HG03354 (cell line): Measurements from ENCODE around the gene CGB1.
A peak's percentile ranks its signal among the peaks of the same experiment; 100 is the strongest.

Experiments
- ATAC-seq: cut with Tn5 transposase; IDR thresholded peaks from one replicate; pipeline ENCODE4 v1.9.1; 2021; ENCODE audit warnings: mild to moderate bottlenecking; ENCODE audit not compliant: unreplicated experiment, poor library complexity, severe bottlenecking

CGB1 gene

DNA sequence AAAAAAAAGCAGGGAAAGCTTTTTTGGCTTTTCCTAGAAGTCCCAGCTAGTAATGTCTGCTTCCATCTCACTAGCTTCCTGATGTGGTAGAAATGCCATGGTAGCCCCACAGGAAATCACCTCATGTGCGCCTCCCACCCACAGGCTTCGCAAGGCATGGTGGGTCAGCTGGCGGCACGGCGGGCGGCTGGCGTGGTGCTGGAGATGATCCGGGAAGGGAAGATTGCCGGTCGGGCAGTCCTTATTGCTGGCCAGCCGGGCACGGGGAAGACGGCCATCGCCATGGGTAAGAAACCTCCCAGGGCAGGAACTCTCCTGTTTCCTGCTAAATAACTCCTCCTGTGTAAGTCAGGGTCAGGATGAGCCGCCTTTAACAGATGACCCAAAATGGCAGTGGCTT is 32.6 kb downstream of the CGB1 start:
- no peak for ATAC-seq

DNA sequence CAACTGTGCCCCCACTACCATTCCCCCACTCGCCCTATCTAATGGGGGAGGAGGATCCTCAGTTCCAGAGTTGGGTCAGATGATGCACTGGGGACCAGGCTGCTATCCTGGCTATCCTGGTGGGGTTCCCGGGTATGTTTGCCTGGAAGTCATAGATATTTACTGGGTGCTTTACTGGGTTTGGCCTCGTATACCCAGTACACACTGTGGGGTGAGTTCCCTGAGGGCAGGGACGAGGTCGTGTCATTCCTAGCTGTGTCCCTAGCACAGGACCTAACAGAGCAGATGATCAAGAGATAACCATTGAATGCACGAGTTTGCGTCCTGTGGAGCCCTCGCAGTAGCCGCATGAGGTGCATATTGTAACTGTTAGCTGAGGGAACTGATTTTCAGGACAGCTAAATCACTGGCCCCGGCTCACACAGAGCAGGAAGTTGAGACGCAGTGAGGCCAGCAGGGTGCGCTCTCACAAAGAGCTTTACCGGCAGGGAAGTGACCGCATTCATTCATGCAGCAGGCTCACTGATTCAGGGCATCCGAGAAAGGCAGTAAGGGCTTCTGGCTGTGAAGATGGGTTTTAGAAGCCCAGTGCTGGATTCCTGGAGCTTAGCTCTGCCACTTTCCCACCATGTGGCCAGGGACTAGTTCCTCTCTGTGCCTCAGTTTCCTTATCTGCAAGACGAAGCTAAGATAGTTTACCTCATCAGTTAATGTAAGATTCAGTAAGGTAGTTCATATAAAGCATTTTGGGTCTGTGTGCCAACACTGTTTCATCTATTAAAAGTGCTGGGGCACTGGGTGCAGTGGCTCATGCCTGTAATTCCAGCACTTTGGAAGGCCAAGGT is 37.0 kb downstream of the CGB1 start:
- no peak for ATAC-seq

DNA sequence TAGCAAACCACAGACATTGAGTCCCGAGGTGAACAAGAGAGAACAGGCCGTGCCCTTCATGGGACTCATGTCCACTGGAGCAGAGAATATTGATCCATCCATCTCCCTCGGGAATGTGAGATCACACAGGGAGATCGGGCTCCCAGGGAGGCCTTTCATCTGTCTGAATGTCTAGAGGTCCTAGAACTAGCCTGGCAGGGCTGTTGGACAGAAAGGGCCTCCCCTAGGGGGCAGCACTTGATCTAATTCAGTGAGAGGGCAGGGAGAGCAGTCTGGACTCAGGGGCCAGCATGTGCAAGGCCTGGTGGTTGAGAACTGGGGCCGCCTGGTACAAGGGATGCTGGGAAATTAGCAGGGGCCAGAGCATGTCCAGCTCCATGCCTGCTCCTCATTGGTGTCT is 38.7 kb downstream of the CGB1 start:
- no peak for ATAC-seq

DNA sequence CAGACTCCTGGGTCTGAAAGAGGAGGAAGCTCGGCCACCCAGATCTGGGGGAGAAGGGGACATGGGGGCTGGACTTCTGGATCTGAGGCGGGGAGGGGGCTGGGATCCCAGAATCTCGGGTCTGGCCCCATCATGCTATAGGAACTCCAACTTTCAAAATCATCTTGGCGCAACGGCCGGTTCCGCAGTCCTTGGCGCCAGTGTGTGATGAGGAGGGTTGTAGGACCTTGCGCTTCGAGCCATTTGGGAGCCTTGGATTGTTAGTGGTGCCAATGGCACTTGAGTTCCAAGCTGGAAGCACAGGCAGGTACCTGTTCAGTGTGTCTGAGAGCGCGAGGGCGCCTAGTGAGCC is 42.7 kb downstream of the CGB1 start:
- no peak for ATAC-seq

DNA sequence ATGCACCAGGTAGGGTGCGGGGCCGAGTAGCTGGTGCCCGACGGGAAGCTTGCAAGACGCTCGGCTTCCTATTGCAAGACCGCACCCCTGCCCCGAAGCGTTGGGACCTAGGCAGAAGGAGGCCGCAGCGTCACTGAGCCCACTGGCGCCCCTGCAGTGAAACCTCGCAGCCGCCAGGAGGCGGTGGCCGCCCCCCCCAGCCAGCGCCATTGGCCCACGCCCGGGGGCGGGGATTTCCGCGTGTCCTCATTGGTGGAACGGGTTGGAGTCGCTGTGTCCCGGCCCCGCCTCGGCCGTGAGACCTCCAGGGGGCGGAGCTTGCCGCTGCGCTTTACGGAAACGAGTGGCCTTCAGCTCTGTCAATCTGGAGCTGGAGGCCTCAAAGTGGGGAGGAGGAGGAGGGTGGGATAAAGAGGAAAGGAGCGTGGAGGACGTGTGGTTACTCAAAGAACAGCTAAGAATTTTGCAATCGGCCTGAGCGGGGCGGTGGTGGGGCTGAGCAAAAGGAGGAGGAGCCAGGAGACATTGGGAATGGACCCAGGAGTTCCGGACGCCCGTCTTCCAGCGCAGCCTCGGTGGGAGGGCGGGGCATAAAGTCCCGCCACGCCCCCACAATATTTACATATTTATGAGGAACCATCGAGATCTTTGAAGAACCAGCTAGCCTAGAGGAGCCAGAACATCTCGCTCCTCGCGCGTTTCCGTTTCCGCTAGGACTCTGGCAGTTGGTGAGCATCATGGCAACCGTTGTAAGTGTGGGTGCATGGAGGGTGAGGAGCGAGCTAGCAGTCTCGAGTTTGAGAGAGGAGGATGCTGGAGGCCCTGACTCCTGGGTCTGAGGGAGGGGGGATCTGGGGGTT is 43.3 kb downstream of the CGB1 start, which contains the start of the genes GYS1 and RUVBL2:
Gene GYS1, minus strand, starts transcription at position 135 of the 860 bp plus-strand sequence. CDS start 197 bp downstream, outside the sequence.
Gene RUVBL2, plus strand, starts transcription at position 713 of the 860 bp plus-strand sequence. Its CDS starts 25 bp downstream, at position 738.
- peak; percentile 89 for ATAC-seq

DNA sequence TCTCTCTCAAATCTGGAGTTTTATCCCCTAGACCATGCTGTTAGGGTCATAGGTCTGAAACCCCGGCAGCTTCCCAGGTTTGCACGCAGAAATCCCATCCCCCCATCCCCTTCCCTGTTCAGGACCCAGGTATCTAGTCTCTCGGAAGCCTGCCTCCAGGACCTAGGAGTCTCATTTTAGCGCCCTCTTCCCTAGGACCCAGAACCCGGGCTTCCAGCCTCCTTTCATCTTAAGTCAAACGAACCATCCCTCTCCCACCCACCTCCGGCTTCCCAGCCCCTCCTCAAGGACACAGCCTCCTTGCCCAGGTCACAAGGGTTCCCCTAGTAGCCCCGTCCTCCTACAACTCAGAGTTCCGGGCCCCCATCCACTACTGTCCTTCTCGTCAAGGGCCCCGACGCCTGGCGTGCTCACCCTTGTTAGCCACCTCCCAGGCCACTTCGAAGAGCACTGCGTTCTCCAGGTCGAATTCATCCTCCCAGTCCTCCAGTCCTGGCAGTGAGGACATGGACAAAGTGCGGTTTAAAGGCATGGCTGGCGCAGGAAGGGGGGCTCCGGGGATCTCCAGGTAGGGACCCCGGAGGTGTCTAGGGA is 44.0 kb downstream of the CGB1 start:
- peak; percentile 1 for ATAC-seq

DNA sequence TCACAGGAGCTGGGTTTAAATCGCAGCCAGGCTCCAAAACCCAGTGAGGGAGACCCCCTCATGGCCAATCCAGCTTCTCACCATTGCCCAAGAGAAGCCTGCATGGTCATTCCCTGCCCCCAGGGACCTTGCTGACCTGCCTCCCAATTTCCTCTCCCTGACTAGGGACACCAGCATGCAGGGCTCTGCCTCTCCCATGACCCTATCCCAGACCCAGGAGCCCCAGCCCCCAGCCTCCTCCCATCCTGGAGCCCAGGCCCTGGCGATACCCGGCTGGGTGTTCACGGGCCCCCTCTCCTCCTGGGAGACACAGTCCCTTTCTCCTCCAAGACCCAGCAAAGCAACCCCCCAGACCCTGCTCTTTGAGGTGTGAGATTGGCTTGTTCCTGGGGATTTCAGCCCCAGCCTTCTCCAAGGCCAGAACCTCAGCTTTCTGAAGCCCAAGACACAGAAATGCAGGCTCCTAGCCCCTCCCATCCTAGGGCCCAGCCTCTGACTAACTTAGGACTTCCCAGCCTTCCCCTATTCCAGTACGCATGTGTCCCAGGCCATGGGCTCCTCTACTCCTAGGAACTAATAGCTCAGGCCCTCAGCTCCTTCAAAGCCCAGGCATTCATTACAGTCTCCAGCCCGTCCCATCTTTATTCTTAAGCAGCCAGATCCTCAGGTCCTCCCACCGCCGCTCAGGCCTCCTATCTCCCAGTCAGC is 44.7 kb downstream of the CGB1 start:
- no peak for ATAC-seq

DNA sequence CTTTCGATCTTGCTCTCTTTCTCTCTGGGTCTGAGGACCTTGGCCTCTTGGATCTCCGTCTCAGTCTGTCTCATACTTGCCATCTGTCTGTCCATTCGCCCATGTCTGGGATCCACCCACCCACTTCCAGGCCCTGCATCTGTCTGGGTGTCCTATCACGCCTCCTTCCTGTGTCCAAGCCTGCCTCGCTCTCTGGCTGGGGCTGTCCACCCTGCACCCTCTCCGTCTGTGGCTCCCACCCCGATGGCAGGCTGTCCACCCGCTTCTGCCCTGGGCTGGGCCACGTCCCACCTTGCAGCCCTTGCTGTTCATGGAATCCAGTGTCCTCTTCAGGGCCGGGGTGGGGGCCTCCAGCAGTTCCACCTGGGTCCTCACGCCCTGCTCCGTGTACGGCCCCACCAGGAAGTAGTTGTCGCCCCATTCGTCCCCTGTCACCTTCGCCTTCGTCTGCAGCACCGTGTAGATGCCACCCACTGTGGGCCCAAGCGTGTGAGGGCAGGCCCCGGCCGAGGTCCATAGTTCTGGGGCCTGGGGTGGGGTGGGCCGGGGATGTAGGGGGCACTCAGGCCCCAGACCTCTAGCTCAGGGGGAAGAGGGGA is 45.6 kb downstream of the CGB1 start:
- no peak for ATAC-seq

DNA sequence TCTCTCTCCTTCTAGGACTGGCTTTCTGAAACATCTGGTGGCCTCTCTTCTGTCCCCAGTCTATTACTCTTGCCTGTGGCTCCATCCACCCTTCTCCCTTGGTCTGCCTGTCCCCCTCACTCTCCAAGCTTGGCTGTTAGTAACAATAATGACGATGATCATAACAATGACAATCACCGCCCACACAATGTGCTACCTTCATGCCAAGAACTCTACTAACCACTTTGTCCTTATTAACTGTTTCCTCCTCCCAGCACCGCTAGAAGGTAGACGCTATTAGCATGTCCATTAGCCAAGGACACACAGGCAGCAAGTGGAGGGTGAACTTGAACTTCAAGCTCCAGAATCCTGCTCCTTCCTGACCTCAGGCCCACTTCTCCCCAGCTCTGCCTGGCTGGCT is 46.3 kb downstream of the CGB1 start:
- ATAC-seq: no peak

DNA sequence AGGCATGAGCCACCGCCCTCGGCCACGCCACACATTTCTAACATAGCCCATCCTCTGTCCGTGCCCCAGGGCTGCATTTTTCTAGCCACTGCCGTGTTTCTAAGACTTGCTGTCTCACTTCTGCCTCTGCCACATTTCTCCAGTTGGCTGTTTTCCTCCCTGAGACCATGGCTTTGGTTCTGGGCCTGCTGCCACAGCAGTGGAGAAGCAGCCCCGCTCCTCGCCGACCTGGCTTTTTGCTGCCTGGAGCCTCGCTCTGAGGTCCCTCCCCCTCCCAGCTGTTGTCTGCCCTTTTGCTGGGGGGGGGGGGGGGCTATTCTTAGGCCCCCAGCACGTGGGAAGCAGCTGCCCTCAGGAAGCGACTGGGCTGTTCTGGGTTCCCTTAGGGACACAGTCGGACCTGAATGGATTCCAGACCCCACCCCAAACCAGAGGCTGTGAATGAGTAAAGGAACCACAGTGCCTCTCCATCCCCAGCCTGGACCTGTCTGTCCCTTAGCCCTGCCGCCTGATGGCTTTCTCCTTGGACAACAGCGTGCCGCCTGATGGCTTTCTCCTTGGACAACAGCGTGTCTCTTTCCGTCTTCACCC is 46.9 kb downstream of the CGB1 start:
- no peak for ATAC-seq

DNA sequence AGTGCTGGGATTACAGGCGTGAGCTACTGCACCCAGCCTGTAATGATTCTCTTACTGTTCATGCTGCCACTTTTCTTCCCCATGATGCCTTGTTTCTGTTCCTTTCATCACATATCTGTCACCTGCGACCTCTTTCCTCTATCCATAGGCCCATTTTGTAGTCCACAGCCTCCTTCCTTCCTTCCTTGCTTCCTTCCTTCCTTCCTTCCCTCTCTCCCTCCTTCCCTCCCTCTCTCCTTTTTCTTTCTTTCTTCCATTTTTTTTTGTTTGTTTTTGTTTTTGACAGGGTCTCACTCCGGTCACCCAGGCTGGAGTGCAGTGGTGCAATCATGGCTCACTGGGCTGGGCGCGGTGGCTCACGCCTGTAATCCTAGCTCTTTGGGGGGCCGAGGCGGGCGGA is 47.8 kb downstream of the CGB1 start:
- no peak for ATAC-seq

DNA sequence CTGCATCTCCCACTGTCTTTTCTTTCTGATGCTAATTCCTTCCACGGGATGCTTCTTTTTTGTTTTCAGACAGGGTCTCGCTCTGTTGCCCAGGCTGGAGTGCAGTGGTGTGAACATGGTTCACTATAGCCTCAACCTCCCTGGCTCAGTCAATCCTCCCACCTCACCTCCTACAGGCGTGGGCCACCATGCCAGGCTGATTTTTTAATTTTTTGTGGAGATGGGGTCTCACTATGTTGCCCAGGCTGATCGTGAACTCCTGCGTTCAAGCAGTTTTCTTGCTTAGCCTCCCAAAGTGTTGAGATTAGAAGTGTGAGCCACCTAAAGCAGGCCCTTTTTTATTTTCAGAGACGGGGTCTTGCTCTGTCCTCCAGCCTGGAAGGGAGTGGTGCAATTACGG is 48.4 kb downstream of the CGB1 start:
- no peak for ATAC-seq

DNA sequence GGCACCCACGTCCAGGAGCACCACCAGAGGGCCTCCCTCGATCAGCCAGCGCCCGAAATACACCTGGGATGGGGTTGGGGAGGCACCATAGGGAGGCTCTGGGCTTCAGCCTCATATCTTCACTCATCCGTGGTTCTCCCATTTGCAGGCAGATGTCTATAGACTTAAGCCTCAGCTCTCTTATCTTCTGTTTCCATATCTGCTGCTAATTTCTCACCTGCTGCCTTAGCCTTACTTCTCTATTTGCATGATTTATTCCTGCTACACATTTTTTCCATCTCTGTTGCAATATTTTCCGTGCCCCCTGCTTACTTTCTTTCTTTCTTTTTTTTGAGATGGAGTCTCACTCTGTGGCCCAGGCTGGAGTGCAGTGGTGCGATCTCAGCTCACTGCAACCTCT is 49.4 kb downstream of the CGB1 start:
- ATAC-seq: no peak

DNA sequence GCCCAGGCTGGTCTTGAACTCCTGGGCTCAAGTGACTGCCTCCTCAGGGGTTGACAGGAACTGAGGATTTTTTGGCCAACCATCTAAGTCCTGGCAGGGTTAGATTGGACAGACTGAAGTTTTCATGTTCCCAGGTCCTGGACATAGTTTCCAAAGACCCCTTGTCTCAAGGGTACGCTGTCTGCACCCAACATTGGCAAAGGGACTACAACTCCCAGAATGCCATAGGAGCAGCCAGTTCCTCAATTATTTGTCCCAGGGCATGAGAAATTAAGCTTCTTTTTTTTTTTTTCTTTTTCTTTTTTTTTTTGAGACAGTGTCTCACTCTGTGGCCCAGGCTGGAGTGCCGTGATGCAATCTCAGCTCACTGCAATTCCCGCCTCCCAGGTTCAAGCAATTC is 50.5 kb downstream of the CGB1 start:
- no peak for ATAC-seq

DNA sequence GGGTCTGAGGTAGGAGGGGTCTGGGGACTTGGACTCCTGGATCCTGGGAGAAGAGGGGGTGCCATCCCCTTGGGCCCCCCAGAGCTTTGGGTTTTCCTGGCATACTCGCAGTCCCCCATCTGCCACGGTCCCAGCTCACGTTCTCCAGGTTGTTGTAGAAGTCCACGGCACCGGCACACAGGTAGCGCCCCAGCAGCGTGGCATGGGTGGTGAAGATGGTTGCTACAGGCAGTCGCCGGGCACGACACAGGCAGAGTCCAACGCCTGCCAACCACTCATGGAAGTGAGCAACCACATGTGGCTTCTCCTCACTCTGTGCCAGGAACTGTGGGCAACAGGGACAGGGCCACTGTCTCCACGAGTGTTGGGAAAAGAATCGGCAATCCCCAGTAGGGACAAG is 51.0 kb downstream of the CGB1 start:
- ATAC-seq: no peak
